HG03520 (cell line): ENCODE data around the gene KLHDC4.
"Not testable (repeated sequence)": the region's sequence is repeated elsewhere in the genome, so short reads cannot be mapped to it uniquely, and the experiment has no call there.

Experiments used
- ATAC-seq: cut with Tn5 transposase; IDR thresholded peaks from one replicate; pipeline ENCODE4 v1.9.1; 2021; ENCODE audit warnings: mild to moderate bottlenecking, moderate library complexity; ENCODE audit not compliant: unreplicated experiment

Gene KLHDC4

GRCh38 chr16:87788730-87789436 lies 23.1 kb upstream of the KLHDC4 start:
- not testable (repeated sequence) for ATAC-seq

GRCh38 chr16:87787451-87788091 lies 21.8 kb upstream of the KLHDC4 start:
- not testable (repeated sequence) for ATAC-seq

- ATAC-seq: no peak
Observed at GRCh38 chr16:87784812-87785211, 19.0 kb upstream of the KLHDC4 start.

- ATAC-seq: no peak
Observed at GRCh38 chr16:87782033-87782432, 16.2 kb upstream of the KLHDC4 start.

- ATAC-seq: no peak
Observed at GRCh38 chr16:87780385-87780989, 14.7 kb upstream of the KLHDC4 start.

- peak; percentile 46 for ATAC-seq
Observed at GRCh38 chr16:87778830-87779579, 13.2 kb upstream of the KLHDC4 start.

GRCh38 chr16:87778476-87778829 lies 12.7 kb upstream of the KLHDC4 start:
- ATAC-seq: no peak

GRCh38 chr16:87773836-87774235 lies 8.1 kb upstream of the KLHDC4 start:
- not testable (repeated sequence) for ATAC-seq

GRCh38 chr16:87767456-87767855 lies 1.7 kb upstream of the KLHDC4 start:
- not testable (repeated sequence) for ATAC-seq

- ATAC-seq: no peak
Observed at GRCh38 chr16:87766485-87766797, 655 bp upstream of the KLHDC4 start.

GRCh38 chr16:87765473-87765775 lies 362 bp downstream of the KLHDC4 start:
- peak; percentile 24 for ATAC-seq

GRCh38 chr16:87764600-87765472 lies 950 bp downstream of the KLHDC4 start:
- peak; percentile 20 for ATAC-seq

- ATAC-seq: no peak
Observed at GRCh38 chr16:87762620-87763019, 3.2 kb downstream of the KLHDC4 start.

GRCh38 chr16:87762071-87762571 lies 3.7 kb downstream of the KLHDC4 start:
- no peak for ATAC-seq

GRCh38 chr16:87761060-87761459 lies 4.7 kb downstream of the KLHDC4 start:
- ATAC-seq: no peak

GRCh38 chr16:87757841-87758426 lies 7.9 kb downstream of the KLHDC4 start:
- ATAC-seq: no peak

GRCh38 chr16:87754535-87754934 lies 11.3 kb downstream of the KLHDC4 start:
- no peak for ATAC-seq

GRCh38 chr16:87747626-87748414 lies 18.0 kb downstream of the KLHDC4 start:
- ATAC-seq: no peak

GRCh38 chr16:87746178-87746577 lies 19.6 kb downstream of the KLHDC4 start:
- ATAC-seq: no peak
